Measurements from ENCODE around the gene OR10H4. TPM values are rescaled to one million over a fixed set of nuclear protein-coding genes. Genes with fewer than 3 reads are reported as not detected.

Gene OR10H4
- total RNA-seq, 1 donor from 2014 or later: not detected

- no peak overlapping the region for H3K27ac Mint-ChIP-seq (ENCODE audit: unreplicated experiment)
- H3K27me3 ChIP-seq (ENCODE audit: insufficient read depth, low read length): no peaks in the 10 kb centered on the region
- no peak overlapping the region for H3K4me3 Mint-ChIP-seq (ENCODE audit: unreplicated experiment)
- no peaks in the 10 kb centered on the region for H3K9me3 ChIP-seq (ENCODE audit: insufficient read depth, low read depth, low read length)
- H3K36me3 Mint-ChIP-seq (ENCODE audit: low read depth, unreplicated experiment): no peaks in the 10 kb centered on the region
- DNase-seq (ENCODE audit: low read depth) (no peak), FAIRE-seq (no peak)
- no peaks in the 10 kb centered on the region for H3K27me3 Mint-ChIP-seq (ENCODE audit: low read depth, unreplicated experiment)
- no peaks in the 10 kb centered on the region for H3K4me1 ChIP-seq (ENCODE audit: insufficient read depth, low read length)
- H3K9ac ChIP-seq (ENCODE audit: low read length): no peak overlapping the region
- H3K9me3 Mint-ChIP-seq (ENCODE audit: unreplicated experiment): peaks cover 12% of the 10 kb centered on the region
- no peak overlapping the region for H2AFZ ChIP-seq (ENCODE audit: low read depth, low read length)
- no peaks in the 10 kb centered on the region for H3K79me2 ChIP-seq (ENCODE audit: insufficient read depth, low read length)
- no peak overlapping the region for H3K4me2 ChIP-seq (ENCODE audit: low read length)
- no peaks in the 10 kb centered on the region for H3K4me1 Mint-ChIP-seq (ENCODE audit: low read depth, unreplicated experiment)
- no peak overlapping the region for H3K4me3 ChIP-seq (ENCODE audit: insufficient read depth, low read depth, low read length)
- TF ChIP-seq CTCF (IDR thresholded peaks at IDR 0.05; ENCODE audit: insufficient read depth, low read depth, low read length) (no peak), EZH2 (IDR thresholded peaks at IDR 0.05; ENCODE audit: insufficient read depth, low read length) (no peak)
- H3K36me3 ChIP-seq (ENCODE audit: insufficient read depth, low read length): no peaks in the 10 kb centered on the region
- H3K27ac ChIP-seq (ENCODE audit: low read depth, low read length): no peak overlapping the region
- no peaks in the 10 kb centered on the region for H4K20me1 ChIP-seq (ENCODE audit: insufficient read depth, low read length)
Measured at GRCh38 chr19:15986701-15987100, 37.9 kb downstream of the OR10H4 start.

GRCh38 chr19:15989889-15990288 is 41.1 kb downstream of the OR10H4 start:
- Histone ChIP-seq H3K27me3 (ENCODE audit: insufficient read depth, low read length) (no peaks in the 10 kb centered on the region), H3K4me1 (ENCODE audit: insufficient read depth, low read length) (no peaks in the 10 kb centered on the region), H3K4me3 (ENCODE audit: insufficient read depth, low read depth, low read length) (no peak overlapping the region), H3K9me3 (ENCODE audit: insufficient read depth, low read depth, low read length) (no peaks in the 10 kb centered on the region), H4K20me1 (ENCODE audit: insufficient read depth, low read length) (no peaks in the 10 kb centered on the region), H3K9ac (ENCODE audit: low read length) (no peak overlapping the region), H3K4me2 (ENCODE audit: low read length) (no peak overlapping the region), H2AFZ (ENCODE audit: low read depth, low read length) (no peak overlapping the region), H3K36me3 (ENCODE audit: insufficient read depth, low read length) (no peaks in the 10 kb centered on the region), H3K27ac (ENCODE audit: low read depth, low read length) (no peak overlapping the region), H3K79me2 (ENCODE audit: insufficient read depth, low read length) (no peaks in the 10 kb centered on the region)
- DNase-seq (ENCODE audit: low read depth) (no peak), FAIRE-seq (no peak)
- H3K4me1 Mint-ChIP-seq (ENCODE audit: low read depth, unreplicated experiment): no peaks in the 10 kb centered on the region
- H3K27ac Mint-ChIP-seq (ENCODE audit: unreplicated experiment): no peak overlapping the region
- no peaks in the 10 kb centered on the region for H3K27me3 Mint-ChIP-seq (ENCODE audit: low read depth, unreplicated experiment)
- H3K36me3 Mint-ChIP-seq (ENCODE audit: low read depth, unreplicated experiment): no peaks in the 10 kb centered on the region
- TF ChIP-seq EZH2 (IDR thresholded peaks at IDR 0.05; ENCODE audit: insufficient read depth, low read length): no peak
- no peak for TF ChIP-seq CTCF (IDR thresholded peaks at IDR 0.05; ENCODE audit: insufficient read depth, low read depth, low read length)
- peaks cover 8% of the 10 kb centered on the region for H3K9me3 Mint-ChIP-seq (ENCODE audit: unreplicated experiment)
- no peak overlapping the region for H3K4me3 Mint-ChIP-seq (ENCODE audit: unreplicated experiment)

GRCh38 chr19:15991602-15992001 is 42.8 kb downstream of the OR10H4 start:
- H3K9me3 Mint-ChIP-seq (ENCODE audit: unreplicated experiment): peaks cover 10% of the 10 kb centered on the region
- H3K36me3 Mint-ChIP-seq (ENCODE audit: low read depth, unreplicated experiment): no peaks in the 10 kb centered on the region
- Histone ChIP-seq H3K4me3 (ENCODE audit: insufficient read depth, low read depth, low read length) (no peak overlapping the region), H2AFZ (ENCODE audit: low read depth, low read length) (no peak overlapping the region), H3K9ac (ENCODE audit: low read length) (no peak overlapping the region), H3K4me1 (ENCODE audit: insufficient read depth, low read length) (no peaks in the 10 kb centered on the region), H3K4me2 (ENCODE audit: low read length) (no peak overlapping the region), H3K27ac (ENCODE audit: low read depth, low read length) (no peak overlapping the region), H4K20me1 (ENCODE audit: insufficient read depth, low read length) (no peaks in the 10 kb centered on the region), H3K36me3 (ENCODE audit: insufficient read depth, low read length) (no peaks in the 10 kb centered on the region), H3K27me3 (ENCODE audit: insufficient read depth, low read length) (no peaks in the 10 kb centered on the region), H3K9me3 (ENCODE audit: insufficient read depth, low read depth, low read length) (no peaks in the 10 kb centered on the region), H3K79me2 (ENCODE audit: insufficient read depth, low read length) (no peaks in the 10 kb centered on the region)
- no peak overlapping the region for H3K27ac Mint-ChIP-seq (ENCODE audit: unreplicated experiment)
- TF ChIP-seq EZH2 (IDR thresholded peaks at IDR 0.05; ENCODE audit: insufficient read depth, low read length) (no peak), CTCF (IDR thresholded peaks at IDR 0.05; ENCODE audit: insufficient read depth, low read depth, low read length) (no peak)
- no peak overlapping the region for H3K4me3 Mint-ChIP-seq (ENCODE audit: unreplicated experiment)
- FAIRE-seq: no peak
- H3K27me3 Mint-ChIP-seq (ENCODE audit: low read depth, unreplicated experiment): no peaks in the 10 kb centered on the region
- no peak for DNase-seq (ENCODE audit: low read depth)
- no peaks in the 10 kb centered on the region for H3K4me1 Mint-ChIP-seq (ENCODE audit: low read depth, unreplicated experiment)

Measured in astrocyte (in vitro differentiated cells and primary cell).